ENCODE results near the gene RNF157.

Gene RNF157

DNA sequence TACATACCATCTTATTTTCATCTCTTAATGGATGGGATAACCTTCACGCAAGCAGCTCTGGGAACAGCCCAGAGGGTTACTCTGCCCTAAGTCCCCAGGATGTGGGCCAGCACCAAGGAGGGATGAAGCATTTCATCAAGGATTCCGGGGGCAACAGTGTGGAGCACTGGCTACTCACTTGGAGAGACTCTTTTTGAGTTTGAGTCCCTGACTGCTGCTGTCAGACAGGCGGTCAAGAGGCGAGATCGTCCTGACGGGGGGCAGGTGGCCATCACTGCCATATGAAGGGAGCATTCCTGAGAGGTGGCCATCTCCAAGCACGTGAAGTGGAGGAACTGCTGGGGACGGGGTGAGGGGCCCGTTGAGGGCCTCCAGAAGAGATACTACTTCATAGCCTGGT lies 81.1 kb downstream of the RNF157 start:
- no peak for DNase-seq (ENCODE audit: low read depth, low spot score)

- no peak for DNase-seq (ENCODE audit: low read depth, low spot score)
These were observed 82.5 kb downstream of the RNF157 start for GRCh38 chr17:76157759-76158158.

DNA sequence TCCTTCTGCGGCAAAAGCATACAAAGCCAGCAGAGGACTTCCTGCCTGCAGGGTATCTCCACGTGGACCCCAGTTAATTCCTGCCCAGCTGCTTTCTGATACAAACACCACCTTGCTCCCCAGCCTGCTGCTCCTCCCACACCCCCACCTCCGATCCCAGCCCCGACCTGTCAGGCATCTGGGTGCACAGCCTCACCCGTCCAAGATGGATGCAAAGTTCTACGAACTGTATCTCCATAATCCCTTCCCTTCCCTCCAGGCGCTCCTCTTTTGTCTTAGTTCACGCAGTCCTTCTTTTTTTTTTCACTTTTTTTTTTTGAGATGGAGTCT lies 83.7 kb downstream of the RNF157 start:
- no peak for DNase-seq (ENCODE audit: low read depth, low spot score)

DNA sequence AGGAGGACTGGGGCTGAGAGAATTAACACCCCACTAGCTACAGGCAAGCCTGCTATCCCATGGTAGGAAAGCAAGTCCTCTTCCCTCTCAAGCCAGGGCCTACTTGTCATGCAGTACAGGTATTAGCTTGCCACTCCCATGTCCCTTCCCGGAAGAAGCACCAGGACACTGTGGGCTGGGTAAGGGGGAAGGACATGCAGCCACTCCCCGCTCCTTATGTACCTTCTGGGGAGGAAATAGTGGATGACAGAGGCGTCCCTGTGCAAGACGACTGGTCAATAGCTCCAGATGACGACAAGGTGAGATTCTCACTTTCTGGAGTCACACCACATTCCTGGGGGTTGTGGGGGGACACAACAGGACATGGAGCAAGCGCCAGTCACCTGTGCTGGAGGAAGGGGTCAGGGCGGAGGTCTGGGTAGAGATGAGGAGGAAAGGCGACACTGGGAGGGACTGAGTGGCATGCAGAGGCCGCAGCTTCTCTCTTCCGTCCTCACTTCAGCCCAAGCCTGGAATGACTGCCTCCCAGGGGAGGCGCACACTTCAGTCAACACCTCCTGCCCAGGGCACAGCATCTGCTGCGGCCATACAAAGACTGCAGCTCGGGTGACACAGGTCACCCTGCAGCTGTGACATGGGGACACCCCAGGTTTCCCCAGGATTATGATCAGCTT lies 84.2 kb downstream of the RNF157 start:
- DNase-seq (ENCODE audit: low read depth, low spot score), result no peak

- no peak for DNase-seq (ENCODE audit: low read depth, low spot score)
These were observed 85.1 kb downstream of the RNF157 start for GRCh38 chr17:76154936-76155845.

GRCh38 chr17:76154292-76154691 lies 86.0 kb downstream of the RNF157 start:
- no peak for DNase-seq (ENCODE audit: low read depth, low spot score)

- DNase-seq (ENCODE audit: low read depth, low spot score), result no peak
These were observed 86.7 kb downstream of the RNF157 start for GRCh38 chr17:76153640-76154039.

GRCh38 chr17:76153202-76153601 lies 87.1 kb downstream of the RNF157 start:
- no peak for DNase-seq (ENCODE audit: low read depth, low spot score)

DNA sequence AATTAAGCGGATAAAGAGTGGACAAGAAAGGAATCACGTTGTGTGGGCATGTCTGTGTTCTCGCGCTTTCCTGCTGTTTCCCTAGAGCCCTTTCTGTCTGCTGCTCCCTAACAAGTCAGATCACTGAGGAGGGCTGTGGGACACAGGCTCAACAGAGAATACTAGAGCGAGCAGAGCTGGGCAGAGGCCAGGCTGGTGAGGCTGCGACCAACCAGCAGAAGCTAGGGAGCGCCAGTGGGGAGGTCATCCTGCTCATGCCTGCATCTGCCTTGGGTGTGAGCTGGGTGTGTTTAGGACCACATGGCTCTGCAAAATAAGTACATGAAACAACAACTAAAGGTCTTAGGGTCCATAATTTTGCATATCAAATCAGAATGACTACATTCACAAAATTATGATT lies 87.7 kb downstream of the RNF157 start:
- no peak for DNase-seq (ENCODE audit: low read depth, low spot score)

- DNase-seq (ENCODE audit: low read depth, low spot score), result no peak
These were observed 88.3 kb downstream of the RNF157 start for GRCh38 chr17:76151896-76152454.

GRCh38 chr17:76150712-76151622 lies 89.3 kb downstream of the RNF157 start:
- DNase-seq (ENCODE audit: low read depth, low spot score), result no peak

DNA sequence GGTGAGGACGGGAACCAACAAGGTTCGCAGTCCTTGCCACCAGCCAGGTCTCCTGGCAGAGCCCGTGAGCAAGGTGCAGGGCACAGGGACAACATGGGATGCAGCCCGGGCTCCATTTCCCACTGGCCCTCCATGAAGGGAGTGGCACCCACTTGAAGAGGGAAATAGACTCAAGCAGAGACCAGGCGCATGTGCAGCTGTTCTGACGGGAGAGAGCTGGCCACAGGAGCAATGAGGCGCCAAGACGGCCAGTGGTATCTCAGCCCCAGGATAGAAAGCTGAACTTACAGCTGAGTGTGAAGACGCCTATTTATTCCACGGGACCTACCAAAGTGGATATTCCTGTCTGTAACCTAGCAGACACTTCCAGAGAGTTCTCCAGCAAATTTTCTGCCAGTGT lies 91.1 kb downstream of the RNF157 start:
- no peak for DNase-seq (ENCODE audit: low read depth, low spot score)

DNA sequence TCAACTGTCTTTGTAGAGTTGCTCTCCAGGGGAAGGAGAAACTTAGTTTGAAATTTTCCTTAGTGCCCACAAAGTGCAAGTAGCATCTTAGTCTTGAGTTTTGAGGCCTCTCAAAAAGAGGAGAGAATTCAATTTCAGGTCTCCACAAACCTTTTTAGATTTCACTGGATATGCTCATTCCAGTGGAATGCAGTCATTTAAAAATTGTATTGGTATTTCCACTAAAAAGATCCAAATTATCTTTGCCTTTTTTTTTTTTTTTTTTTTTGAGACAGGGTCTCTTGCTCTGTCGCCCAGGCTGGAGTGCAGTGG lies 92.3 kb downstream of the RNF157 start:
- no peak for DNase-seq (ENCODE audit: low read depth, low spot score)

- no peak for DNase-seq (ENCODE audit: low read depth, low spot score)
These were observed 92.9 kb downstream of the RNF157 start for GRCh38 chr17:76147211-76148014.

DNA sequence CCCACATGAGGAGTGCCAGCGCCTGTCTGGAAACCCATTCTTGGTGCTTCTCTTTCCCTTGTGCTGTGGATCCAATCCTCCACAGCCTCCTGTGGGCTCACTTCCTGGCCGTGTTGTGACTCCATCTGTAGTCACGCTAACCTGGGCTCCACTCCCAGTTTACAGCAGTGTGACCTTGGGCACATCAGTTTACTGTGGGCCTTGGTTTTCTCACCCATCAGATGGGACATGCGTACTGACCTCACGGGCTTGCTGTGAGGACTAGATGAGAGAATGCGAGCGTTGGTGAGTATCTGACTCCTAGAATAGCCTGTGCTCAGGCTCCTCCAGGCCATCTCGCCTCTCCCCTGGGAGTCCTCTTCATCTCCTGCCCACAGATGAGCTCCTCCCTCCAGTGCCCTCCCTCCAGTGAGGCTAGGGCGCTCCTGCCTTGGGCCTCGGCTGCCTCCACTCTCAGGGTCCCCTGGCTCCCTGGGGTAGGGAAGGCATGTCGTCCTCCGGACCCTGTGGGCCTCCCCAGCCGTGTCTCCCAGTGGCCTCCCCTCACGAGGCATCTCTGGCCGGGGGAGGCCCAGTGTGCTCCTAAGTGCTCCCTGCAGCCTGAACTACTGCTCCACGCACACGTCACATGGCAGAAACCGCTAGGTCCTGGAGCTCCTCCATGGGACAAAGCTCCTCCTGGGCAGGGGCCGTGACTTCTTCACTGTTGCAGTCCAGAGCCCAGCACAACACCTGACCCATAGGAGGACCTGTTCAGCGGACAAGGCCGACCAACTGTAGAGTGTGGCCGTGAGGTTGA lies 94.0 kb downstream of the RNF157 start:
- no peak for DNase-seq (ENCODE audit: low read depth, low spot score)

- no peak for DNase-seq (ENCODE audit: low read depth, low spot score)
These were observed 94.9 kb downstream of the RNF157 start for GRCh38 chr17:76145231-76146052.

DNA sequence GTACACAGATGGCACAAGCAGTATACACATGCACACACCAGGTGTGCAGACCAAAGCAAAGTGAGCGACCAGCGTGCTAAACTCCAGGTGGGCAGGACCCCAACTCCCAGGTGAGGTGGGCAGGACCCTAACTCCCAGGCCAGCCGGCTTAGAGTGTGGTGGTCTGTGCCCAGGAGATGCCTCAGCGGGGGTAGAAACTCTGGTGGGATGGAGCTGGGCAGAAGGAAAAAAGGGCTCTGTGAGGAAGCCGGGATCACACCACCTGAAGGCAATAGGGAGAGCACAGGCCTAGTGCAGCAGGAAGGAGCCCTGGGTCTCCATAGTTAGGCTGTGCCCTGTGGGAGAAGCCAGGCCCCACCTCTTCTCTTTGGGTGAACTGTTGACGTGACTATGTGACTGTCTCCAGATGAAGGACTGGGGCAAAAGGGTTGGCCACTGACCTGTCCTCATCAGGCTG lies 97.7 kb downstream of the RNF157 start:
- no peak for DNase-seq (ENCODE audit: low read depth, low spot score)

DNA sequence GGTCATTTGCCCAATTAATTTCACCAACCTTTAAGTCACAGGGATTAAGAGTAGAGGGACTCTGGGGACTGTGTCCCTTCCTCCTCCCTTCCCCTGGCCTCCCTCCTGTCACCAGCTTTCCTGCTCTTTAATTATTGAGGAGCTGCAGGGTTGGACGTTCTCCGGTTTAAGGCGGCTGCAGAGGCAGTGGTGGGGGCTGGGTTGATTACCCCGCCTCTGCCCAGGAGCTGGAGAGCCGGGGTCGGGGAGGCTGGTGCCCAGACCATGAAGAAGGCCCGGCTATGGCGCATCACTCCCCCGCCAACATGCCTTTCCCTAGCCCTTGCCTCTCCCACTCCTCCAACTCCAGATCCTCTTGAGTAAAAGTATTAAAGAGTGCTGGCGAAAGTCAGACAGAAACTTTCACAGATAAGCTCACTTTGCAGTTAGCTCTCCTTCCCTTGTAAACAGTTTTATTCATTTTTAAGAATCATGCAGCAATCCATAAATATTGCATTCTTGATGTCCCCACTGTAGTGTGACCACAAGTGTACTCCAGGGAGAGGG lies 98.2 kb downstream of the RNF157 start:
- no peak for DNase-seq (ENCODE audit: low read depth, low spot score)
